GM12878 (cell line): ENCODE data around the gene GPT2. TPM values are rescaled to one million over a fixed set of nuclear protein-coding genes. Genes with fewer than 3 reads are reported as not detected.

Experiments used
- ATAC-seq: fragments of 200-7000 bp; cut with Tn5 transposase; 3 replicates; pipeline ENCODE4 v1.9.1; 2020; ENCODE audit warnings: mild to moderate bottlenecking, moderate library complexity
- BruUV-seq: library from RNA; stranded (reverse); fragments of 400-500 nt; replicated peaks from 2 replicates; lab custom pipeline; 2021; lab: Mats Ljungman, UMichigan
- CTCF ChIA-PET: fragments of 300-600 bp; sonication (Branson Sonifier 250); formaldehyde crosslinking; extraction: SDS; loops from one replicate; lab custom pipeline; 2021; ENCODE audit warnings: inconsistent platforms; lab: Yijun Ruan, JAX
- POLR2A ChIA-PET: fragments of 350-600 bp; formaldehyde crosslinking; extraction: SDS; loops from one replicate; lab custom pipeline; 2021; ENCODE audit warnings: inconsistent platforms; lab: Charles Lee
- RAD21 ChIA-PET: fragments of 300-600 bp; sonication (Branson Sonifier 250); formaldehyde crosslinking; loops from one replicate; lab custom pipeline; 2023; ENCODE audit warnings: antibody characterized with exemption; ENCODE audit not compliant: unreplicated experiment; lab: Charles Lee
- SMC1A ChIA-PET: fragments of 300-600 bp; sonication (Branson Sonifier 250); formaldehyde crosslinking; loops from one replicate; lab custom pipeline; 2023; ENCODE audit not compliant: unreplicated experiment, uncharacterized antibody; lab: Charles Lee
- DNase-seq: peaks from one replicate; pipeline ENCODE4 v3.0.0-alpha.2; 2011; ENCODE audit warnings: low read depth, low spot score
- FAIRE-seq: peaks from 3 replicates; lab custom pipeline; 2011; peaks lifted over from hg19 to GRCh38; lab: Jason Lieb, UNC
- H2AFZ ChIP-seq: 2 replicates; pipeline ENCODE4 v1.6.0; 2011; ENCODE audit warnings: low read depth, low read length, control low read depth; ENCODE audit not compliant: control insufficient read depth
- H3K27ac ChIP-seq: 2 replicates; pipeline ENCODE4 v1.5.1; 2011; ENCODE audit warnings: control low read depth; ENCODE audit not compliant: control insufficient read depth, insufficient read depth
- H3K27me3 ChIP-seq, 2 experiments: replicated peaks in 1 of 2; 2 replicates each; pipeline versions ENCODE4 v1.6.0 to v1.6.1; 2011; ENCODE audit warnings: low read length in 1 of 2; ENCODE audit not compliant: control insufficient read depth in 2 of 2, insufficient read depth in 2 of 2
- H3K36me3 ChIP-seq, 2 experiments: 2 replicates each; pipeline ENCODE4 v1.5.1; 2011; ENCODE audit warnings: low read length in 1 of 2; ENCODE audit not compliant: control insufficient read depth in 2 of 2, insufficient read depth in 2 of 2
- H3K4me1 ChIP-seq: 2 replicates; pipeline ENCODE4 v1.6.1; 2011; ENCODE audit warnings: mild to moderate bottlenecking, low read length, moderate library complexity, mixed read lengths; ENCODE audit not compliant: control insufficient read depth, insufficient read depth
- H3K4me2 ChIP-seq: 2 replicates; pipeline ENCODE4 v1.6.0; 2011; ENCODE audit warnings: control low read depth; ENCODE audit not compliant: control insufficient read depth, insufficient read depth
- H3K4me3 ChIP-seq: fragments of 200-600 bp; sonication (generic); 2 replicates; pipeline ENCODE4 v1.5.1; 2016
- H3K79me2 ChIP-seq: 2 replicates; pipeline ENCODE4 v1.6.0; 2011; ENCODE audit warnings: low read length; ENCODE audit not compliant: control insufficient read depth, insufficient read depth
- H3K9ac ChIP-seq: 2 replicates; pipeline ENCODE4 v1.8.0; 2011; ENCODE audit warnings: low read length, control low read depth, mixed read lengths; ENCODE audit not compliant: control insufficient read depth, insufficient read depth
- H3K9me3 ChIP-seq: replicated peaks from 3 replicates; pipeline ENCODE4 v1.5.1; 2011; ENCODE audit warnings: mild to moderate bottlenecking, low read length; ENCODE audit not compliant: control insufficient read depth, insufficient read depth
- H4K20me1 ChIP-seq: 2 replicates; pipeline ENCODE4 v1.6.0; 2011; ENCODE audit not compliant: control insufficient read depth, insufficient read depth
- EP300 ChIP-seq, 2 experiments: fragments of 150-350 bp in 1 of 2; IDR thresholded peaks; 2 replicates each; pipeline ENCODE4 v1.6.1; 2011 to 2012; ENCODE audit warnings: low read depth in 2 of 2, low read length in 2 of 2, borderline replicate concordance in 1 of 2, improper control_type of control experiment in 1 of 2, inconsistent platforms in 1 of 2; ENCODE audit not compliant: control insufficient read depth in 1 of 2
- HDAC6 ChIP-seq: fragments of 200-600 bp; sonication (generic); IDR thresholded peaks from one replicate; pipeline ENCODE4 v1.8.0; 2017; ENCODE audit warnings: antibody characterized with exemption; ENCODE audit not compliant: unreplicated experiment
- JUNB ChIP-seq: IDR thresholded peaks from 2 replicates; pipeline ENCODE4 v1.6.1; 2016; ENCODE audit warnings: antibody characterized with exemption, mild to moderate bottlenecking
- PML ChIP-seq: IDR thresholded peaks from 2 replicates; pipeline ENCODE4 v1.6.1; 2012; ENCODE audit warnings: low read length, inconsistent platforms
- SMARCA5 ChIP-seq: fragments of 450-650 bp; IDR thresholded peaks from 2 replicates; pipeline ENCODE4 v1.6.1; 2017; ENCODE audit warnings: mild to moderate bottlenecking
- SRF ChIP-seq, 2 experiments: IDR thresholded peaks; 2 replicates each; pipeline ENCODE4 v1.6.1; 2011; ENCODE audit warnings: low read depth in 2 of 2, low read length in 2 of 2, mild to moderate bottlenecking in 1 of 2, moderate library complexity in 1 of 2
- YBX1 ChIP-seq: fragments of 450-650 bp; IDR thresholded peaks from 2 replicates; pipeline ENCODE4 v1.6.1; 2016; ENCODE audit warnings: antibody characterized with exemption
- WGBS: methylation state at CpG from one replicate; pipeline ENCODE4 v1.1.6; 2016; ENCODE audit warnings: low lambda C conversion rate; ENCODE audit not compliant: insufficient replicate concordance, insufficient coverage; ENCODE audit errors: missing lambda C conversion rate; 5-methylcytosine and 5-hydroxymethylcytosine counted together
- in situ Hi-C: fragments of 300-500 bp; cut with MboI; formaldehyde crosslinking; loops from 9 replicates; pipeline ENCODE4 v1.14.3; 2018; ENCODE audit warnings: mixed read lengths
- intact Hi-C: fragments of 100-400 bp; cut with micrococcal nuclease; formaldehyde crosslinking; loops from one replicate; pipeline ENCODE4 v1.14.2; 2022; ENCODE audit not compliant: unreplicated experiment
- polyA plus RNA-seq, 11 experiments: library from polyadenylated mRNA; depleted of rRNA in 4 of 11; unstranded in 6 of 11; stranded (reverse) in 5 of 11; fragments of >200 nt; fragmentation: Nextera tagmentation in 4 of 11; fragmentation: Illumina TruSeq in 1 of 11; extraction: Ambion mirVana in 4 of 11; extraction: Trizol in 1 of 11; gene quantifications; 1 replicate in 1 of 11; 2 replicates in 10 of 11; pipeline versions ENCODE4 v1.2.1 to v1.2.3, GENCODE V29; 2011 to 2016; ENCODE audit warnings: inconsistent platforms in 2 of 11, missing spikeins in 2 of 11, low read depth in 1 of 11
- total RNA-seq, 4 experiments: library from RNA; depleted of rRNA in 3 of 4; stranded (reverse); fragments of >200 nt in 3 of 4; fragmentation: Illumina TruSeq in 1 of 4; extraction: Trizol in 1 of 4; gene quantifications; 2 replicates each; pipeline versions ENCODE4 v1.2.1 to v1.2.3, GENCODE V29; 2013 to 2021

GPT2 gene
- total and polyA plus RNA-seq, 10 of the 15 experiments (the other 5 are each of a cell fraction or from before 2014, with no cell fraction given): 0.45 to 9.9 (median 4.3) TPM

GRCh38 chr16:46891910-46892309 lies 7.7 kb downstream of the GPT2 start (continued):
- no peak for TF ChIP-seq SMARCA5

GRCh38 chr16:46894036-46894672 lies 10.0 kb downstream of the GPT2 start:
- no peaks in the 10 kb centered on the region for H3K27me3 ChIP-seq
- H3K9ac ChIP-seq: no peak overlapping the region
- SMC1A ChIA-PET: no interaction called here
- TF ChIP-seq YBX1: no peak
- TF ChIP-seq HDAC6: no peak
- TF ChIP-seq JUNB: no peak
- no peak for TF ChIP-seq PML
- TF ChIP-seq EP300 (IDR thresholded peaks at IDR 0.05; ENCODE audit: borderline replicate concordance in 1 of 2, control insufficient read depth in 1 of 2, low read depth in 2 of 2, low read length in 2 of 2): no peak
- no peak for TF ChIP-seq SRF (IDR thresholded peaks at IDR 0.05; ENCODE audit: low read depth in 2 of 2, low read length in 2 of 2)
- in situ Hi-C loops (no loop called here), intact Hi-C loops (no loop called here)
- 91% methylated on average over 11 of the region's 11 CpGs for WGBS
- no peak overlapping the region for H3K4me2 ChIP-seq
- ATAC-seq (no peak), DNase-seq (no peak), FAIRE-seq (no peak)
- RAD21 ChIA-PET: no interaction called here
- POLR2A ChIA-PET: no interaction called here
- no TSS peak for BruUV-seq
- H3K27ac ChIP-seq: no peak overlapping the region
- peaks cover 11% of the 10 kb centered on the region for H3K4me1 ChIP-seq
- H3K4me3 ChIP-seq: no peak overlapping the region
- CTCF ChIA-PET: no interaction called here
- H3K9me3 ChIP-seq: no peaks in the 10 kb centered on the region
- no peak overlapping the region for H2AFZ ChIP-seq
- H3K36me3 ChIP-seq: no peaks in the 10 kb centered on the region
- H4K20me1 ChIP-seq: no peaks in the 10 kb centered on the region
- H3K79me2 ChIP-seq: no peaks in the 10 kb centered on the region
